Measurements from ENCODE around the gene NEK4.

NEK4 gene

GRCh38 chr3:52688266-52688665 is 82.5 kb downstream of the NEK4 start:
- H3K4me1 ChIP-seq: peaks cover 39 to 69% (median 54%) of the 10 kb centered on the region in 10 experiments
- H3K4me2 ChIP-seq: peak overlapping the region; percentile 78 to 96 (median 89); a peak in 21 of 22 replicates
- peak overlapping the region in 10 of 11 experiments; percentile 28 to 97 (median 94); a peak in 11 of 22 replicates for H3K9ac ChIP-seq
- H3K27ac ChIP-seq: no peak overlapping the region; a peak in 1 of 22 replicates
- TF ChIP-seq Cebpa-rat (IDR thresholded peaks at IDR 0.05): no peak
- H4K20me1 ChIP-seq: peaks cover 0 to 91% (median 69%) of the 10 kb centered on the region in 11 experiments; a peak in 21 of 22 replicates
- no peaks in the 10 kb centered on the region for H3K27me3 ChIP-seq
- H3K9me3 ChIP-seq (replicated peaks in 1 of 11): no peaks in the 10 kb centered on the region
- H3K4me3 ChIP-seq: peak overlapping the region in 5 of 10 experiments; percentile 81 to 92 (median 83); a peak in 8 of 20 replicates
- peaks cover 63 to 80% (median 68%) of the 10 kb centered on the region in 11 experiments for H3K36me3 ChIP-seq

DNA sequence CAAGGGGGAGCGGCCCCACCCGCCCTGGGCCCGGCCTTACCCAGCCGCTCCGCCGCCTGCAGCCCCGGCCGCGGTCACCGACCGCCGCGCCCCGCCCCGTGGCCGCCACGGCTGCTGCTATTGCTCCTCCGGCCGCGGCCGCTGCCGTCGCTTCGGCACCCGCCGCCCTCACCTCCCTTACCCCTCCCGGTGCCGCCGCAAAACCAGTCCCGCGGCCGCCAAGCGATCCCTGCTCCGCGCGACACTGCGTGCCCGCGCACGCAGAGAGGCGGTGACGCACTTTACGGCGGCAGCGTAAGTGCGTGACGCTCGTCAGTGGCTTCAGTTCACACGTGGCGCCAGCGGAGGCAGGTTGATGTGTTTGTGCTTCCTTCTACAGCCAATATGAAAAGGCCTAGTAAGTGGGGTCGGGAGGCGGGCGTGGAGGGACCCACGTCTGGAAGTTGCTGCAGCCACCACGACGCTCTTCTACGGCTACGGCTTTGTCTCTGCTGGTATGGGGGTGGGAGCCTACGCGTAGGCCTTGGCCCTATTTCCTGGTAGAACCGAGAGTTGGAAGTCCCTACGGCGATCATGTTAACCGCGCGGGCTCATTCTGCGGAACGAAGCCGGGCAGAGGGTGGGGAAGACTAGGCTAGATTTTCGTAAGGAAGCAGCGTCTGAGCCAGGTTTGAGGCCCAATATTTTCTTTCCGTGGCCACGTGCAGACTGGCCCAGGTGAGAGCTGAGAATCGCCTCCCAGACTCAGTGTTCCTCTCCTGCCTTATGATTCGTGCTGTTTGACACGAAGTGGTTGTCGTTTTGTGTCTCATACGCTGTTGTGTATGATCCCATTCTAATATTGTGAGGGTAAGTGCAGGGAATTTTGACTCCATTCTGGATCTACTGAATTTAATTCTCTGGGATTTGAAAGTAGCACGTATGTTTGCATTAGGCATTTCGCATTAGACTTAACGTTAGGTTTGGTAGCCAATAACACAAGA is 84.7 kb downstream of the NEK4 start, which contains the start of the genes GNL3 and PBRM1:
TSS of gene GNL3 (plus strand) at position 324 of the 983 bp plus-strand sequence. CDS start at position 385, 61 bp downstream.
TSS of gene PBRM1 (minus strand) at position 205 of the 983 bp plus-strand sequence.
- Histone ChIP-seq H4K20me1 (peaks cover 0 to 90% (median 69%) of the 10 kb centered on the region in 11 experiments; a peak in 20 of 22 replicates), H3K4me1 (peaks cover 38 to 82% (median 71%) of the 10 kb centered on the region in 10 experiments), H3K36me3 (peaks cover 40 to 79% (median 56%) of the 10 kb centered on the region in 11 experiments), H3K27ac (peak within 1 kb of the TSS; percentile 93 to 98 (median 95)), H3K27me3 (no peaks in the 10 kb centered on the region), H3K9ac (peak within 1 kb of the TSS; percentile 92 to 97 (median 95)), H3K4me2 (peak within 1 kb of the TSS; percentile 78 to 96 (median 89)), H3K4me3 (peak within 1 kb of the TSS; percentile 66 to 92 (median 84)), H3K9me3 (replicated peaks in 1 of 11) (no peaks in the 10 kb centered on the region)
- no peak for TF ChIP-seq Cebpa-rat (IDR thresholded peaks at IDR 0.05)

DNA sequence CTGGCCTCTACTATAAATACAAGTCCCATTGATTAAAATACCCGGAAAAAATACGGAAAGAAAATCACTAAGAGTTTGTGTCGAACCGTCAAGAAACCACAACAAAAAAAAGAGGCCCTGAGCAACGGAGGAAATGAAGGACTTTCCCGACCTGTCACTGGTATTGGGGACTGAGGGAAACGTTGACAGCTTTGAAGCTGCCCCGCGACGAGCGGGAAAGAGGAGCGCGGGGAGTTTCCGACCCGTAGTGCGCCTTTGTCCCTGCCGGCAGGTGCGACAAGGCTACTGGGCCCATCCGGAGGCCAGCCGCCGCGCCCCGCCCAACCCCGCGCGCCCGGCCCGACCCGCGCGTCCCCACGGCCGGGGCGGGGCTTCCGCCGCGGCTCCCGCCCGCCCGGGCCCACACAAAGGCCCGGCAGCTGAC is 85.4 kb downstream of the NEK4 start:
- Histone ChIP-seq H3K4me2 (peak overlapping the region; percentile 61 to 96 (median 85); a peak in 21 of 22 replicates), H3K27ac (peak overlapping the region; percentile 93 to 98 (median 95)), H3K36me3 (peaks cover 33 to 79% (median 56%) of the 10 kb centered on the region in 11 experiments), H3K27me3 (no peaks in the 10 kb centered on the region), H3K4me1 (peaks cover 35 to 82% (median 69%) of the 10 kb centered on the region in 10 experiments), H3K9ac (peak overlapping the region; percentile 92 to 97 (median 95)), H3K9me3 (replicated peaks in 1 of 11) (no peaks in the 10 kb centered on the region), H3K4me3 (peak overlapping the region; percentile 66 to 92 (median 84)), H4K20me1 (peaks cover 0 to 90% (median 68%) of the 10 kb centered on the region in 11 experiments; a peak in 20 of 22 replicates)
- no peak for TF ChIP-seq Cebpa-rat (IDR thresholded peaks at IDR 0.05)

DNA sequence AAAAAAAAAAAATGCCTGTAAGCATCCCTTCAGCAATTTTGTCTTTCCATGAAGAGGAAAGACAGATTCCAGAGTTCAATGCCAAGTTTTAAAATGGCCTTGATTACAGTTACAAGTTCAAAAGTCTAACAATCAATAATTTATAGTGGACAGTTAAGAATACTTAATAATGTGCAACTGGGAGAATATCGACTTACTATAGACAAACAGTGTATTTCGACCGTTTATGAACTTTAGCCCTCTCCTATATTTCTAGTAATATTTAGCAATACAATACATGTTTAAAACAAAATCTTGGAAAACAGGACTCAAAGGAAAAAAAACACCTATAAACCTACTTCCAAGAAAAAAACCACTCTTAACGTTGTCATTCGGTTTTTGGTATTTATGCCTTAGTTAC is 86.6 kb downstream of the NEK4 start:
- H3K27ac ChIP-seq: peak overlapping the region in 7 of 11 experiments; percentile 93 to 97 (median 94); a peak in 11 of 22 replicates
- peak overlapping the region; percentile 61 to 96 (median 85) for H3K4me2 ChIP-seq
- peaks cover 35 to 82% (median 65%) of the 10 kb centered on the region in 10 experiments for H3K4me1 ChIP-seq
- H3K27me3 ChIP-seq: no peaks in the 10 kb centered on the region
- no peak for TF ChIP-seq Cebpa-rat (IDR thresholded peaks at IDR 0.05)
- peak overlapping the region; percentile 66 to 92 (median 84); a peak in 18 of 20 replicates for H3K4me3 ChIP-seq
- peaks cover 26 to 79% (median 56%) of the 10 kb centered on the region in 11 experiments for H3K36me3 ChIP-seq
- peaks cover 0 to 90% (median 70%) of the 10 kb centered on the region in 11 experiments; a peak in 18 of 22 replicates for H4K20me1 ChIP-seq
- no peaks in the 10 kb centered on the region for H3K9me3 ChIP-seq (replicated peaks in 1 of 11)
- peak overlapping the region; percentile 92 to 97 (median 95); a peak in 19 of 22 replicates for H3K9ac ChIP-seq

GRCh38 chr3:52683611-52684010 is 87.1 kb downstream of the NEK4 start:
- Histone ChIP-seq H3K4me2 (peak overlapping the region; percentile 61 to 96 (median 85)), H3K9me3 (replicated peaks in 1 of 11) (no peaks in the 10 kb centered on the region), H3K9ac (peak overlapping the region; percentile 6 to 97 (median 92); a peak in 15 of 22 replicates), H4K20me1 (peaks cover 0 to 90% (median 70%) of the 10 kb centered on the region in 11 experiments; a peak in 18 of 22 replicates), H3K4me3 (peak overlapping the region in 6 of 10 experiments; percentile 4 to 91 (median 82); a peak in 7 of 20 replicates), H3K27ac (peak overlapping the region in 1 of 11 experiments; percentile 9; a peak in 3 of 22 replicates), H3K27me3 (no peaks in the 10 kb centered on the region), H3K36me3 (peaks cover 26 to 79% (median 56%) of the 10 kb centered on the region in 11 experiments), H3K4me1 (peaks cover 33 to 82% (median 59%) of the 10 kb centered on the region in 10 experiments)
- no peak for TF ChIP-seq Cebpa-rat (IDR thresholded peaks at IDR 0.05)

- H3K36me3 ChIP-seq: peaks cover 26 to 79% (median 56%) of the 10 kb centered on the region in 11 experiments
- peak overlapping the region in 6 of 11 experiments; percentile 19 to 75 (median 68); a peak in 10 of 22 replicates for H3K27ac ChIP-seq
- peaks cover 0 to 81% (median 54%) of the 10 kb centered on the region in 11 experiments; a peak in 17 of 22 replicates for H4K20me1 ChIP-seq
- peak overlapping the region in 5 of 11 experiments; percentile 41 to 93 (median 84); a peak in 11 of 22 replicates for H3K4me2 ChIP-seq
- H3K27me3 ChIP-seq: no peaks in the 10 kb centered on the region
- H3K4me1 ChIP-seq: peaks cover 17 to 74% (median 43%) of the 10 kb centered on the region in 10 experiments
- H3K9me3 ChIP-seq (replicated peaks in 1 of 11): no peaks in the 10 kb centered on the region
- peak overlapping the region in 2 of 10 experiments; percentile 31 to 36; a peak in 4 of 20 replicates for H3K4me3 ChIP-seq
- no peak for TF ChIP-seq Cebpa-rat (IDR thresholded peaks at IDR 0.05)
- H3K9ac ChIP-seq: peak overlapping the region in 4 of 11 experiments; percentile 58 to 73 (median 62); a peak in 8 of 22 replicates
These were observed 88.7 kb downstream of the NEK4 start for GRCh38 chr3:52682016-52682415.

DNA sequence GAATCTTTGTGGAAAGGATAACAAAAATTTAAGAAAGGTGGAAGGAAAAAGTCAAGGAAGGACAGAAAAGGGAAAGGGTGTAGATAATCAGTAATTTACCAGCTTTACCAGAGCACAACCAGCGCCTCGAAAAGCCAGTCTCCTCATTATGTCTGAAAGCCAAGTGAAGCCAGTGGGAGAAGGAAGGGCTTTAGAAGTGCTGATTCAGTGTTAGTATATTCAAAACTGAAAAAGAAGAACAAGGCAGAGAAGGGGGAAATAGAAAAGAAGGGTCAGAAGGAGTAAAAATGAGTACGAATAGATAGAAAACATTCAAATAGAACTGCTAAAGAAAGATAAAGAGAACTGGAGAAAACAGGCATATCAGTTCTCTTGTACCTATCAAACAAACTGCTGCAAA is 89.1 kb downstream of the NEK4 start:
- Histone ChIP-seq H4K20me1 (peaks cover 0 to 81% (median 51%) of the 10 kb centered on the region in 11 experiments; a peak in 17 of 22 replicates), H3K9me3 (replicated peaks in 1 of 11) (no peaks in the 10 kb centered on the region), H3K4me1 (peaks cover 14 to 70% (median 40%) of the 10 kb centered on the region in 10 experiments), H3K4me2 (peak overlapping the region in 5 of 11 experiments; percentile 41 to 93 (median 84); a peak in 11 of 22 replicates), H3K4me3 (peak overlapping the region in 2 of 10 experiments; percentile 31 to 36; a peak in 4 of 20 replicates), H3K36me3 (peaks cover 30 to 79% (median 56%) of the 10 kb centered on the region in 11 experiments), H3K27ac (peak overlapping the region in 6 of 11 experiments; percentile 19 to 75 (median 68); a peak in 10 of 22 replicates), H3K9ac (peak overlapping the region in 4 of 11 experiments; percentile 58 to 73 (median 62); a peak in 9 of 22 replicates), H3K27me3 (no peaks in the 10 kb centered on the region)
- TF ChIP-seq Cebpa-rat (IDR thresholded peaks at IDR 0.05): no peak

GRCh38 chr3:52679811-52680210 is 90.9 kb downstream of the NEK4 start:
- H3K4me1 ChIP-seq: peaks cover 14 to 70% (median 40%) of the 10 kb centered on the region in 10 experiments
- H3K36me3 ChIP-seq: peaks cover 45 to 93% (median 70%) of the 10 kb centered on the region in 11 experiments
- peaks cover 7 to 87% (median 56%) of the 10 kb centered on the region in 11 experiments; a peak in 18 of 22 replicates for H4K20me1 ChIP-seq
- 0 out of 20 replicates have a peak overlapping the region, but pooled peaks of 1 of the 10 experiments have one; percentile 6 for H3K4me3 ChIP-seq
- H3K27ac ChIP-seq: 0 out of 22 replicates have a peak overlapping the region, but pooled peaks of 2 of the 11 experiments have one; percentile 11 to 34
- peak overlapping the region in 3 of 11 experiments; percentile 84 to 93 (median 87); a peak in 6 of 22 replicates for H3K4me2 ChIP-seq
- no peaks in the 10 kb centered on the region for H3K27me3 ChIP-seq
- H3K9me3 ChIP-seq (replicated peaks in 1 of 11): no peaks in the 10 kb centered on the region
- TF ChIP-seq Cebpa-rat (IDR thresholded peaks at IDR 0.05): no peak
- no peak overlapping the region; a peak in 1 of 22 replicates for H3K9ac ChIP-seq

Data from BLaER1 treated with 17β-estradiol and CSF1 and Interleukin-3, amounts not matched to agents 10 nM and 100 nM (cell line).